Measurements from ENCODE around the gene TSPAN3.

The TSPAN3 gene

GRCh38 chr15:77048135-77048876, 22.6 kb downstream of the TSPAN3 start:
- TF ChIP-seq, protein P1, sequence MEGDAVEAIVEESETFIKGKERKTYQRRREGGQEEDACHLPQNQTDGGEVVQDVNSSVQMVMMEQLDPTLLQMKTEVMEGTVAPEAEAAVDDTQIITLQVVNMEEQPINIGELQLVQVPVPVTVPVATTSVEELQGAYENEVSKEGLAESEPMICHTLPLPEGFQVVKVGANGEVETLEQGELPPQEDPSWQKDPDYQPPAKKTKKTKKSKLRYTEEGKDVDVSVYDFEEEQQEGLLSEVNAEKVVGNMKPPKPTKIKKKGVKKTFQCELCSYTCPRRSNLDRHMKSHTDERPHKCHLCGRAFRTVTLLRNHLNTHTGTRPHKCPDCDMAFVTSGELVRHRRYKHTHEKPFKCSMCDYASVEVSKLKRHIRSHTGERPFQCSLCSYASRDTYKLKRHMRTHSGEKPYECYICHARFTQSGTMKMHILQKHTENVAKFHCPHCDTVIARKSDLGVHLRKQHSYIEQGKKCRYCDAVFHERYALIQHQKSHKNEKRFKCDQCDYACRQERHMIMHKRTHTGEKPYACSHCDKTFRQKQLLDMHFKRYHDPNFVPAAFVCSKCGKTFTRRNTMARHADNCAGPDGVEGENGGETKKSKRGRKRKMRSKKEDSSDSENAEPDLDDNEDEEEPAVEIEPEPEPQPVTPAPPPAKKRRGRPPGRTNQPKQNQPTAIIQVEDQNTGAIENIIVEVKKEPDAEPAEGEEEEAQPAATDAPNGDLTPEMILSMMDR (IDR thresholded peaks at IDR 0.05): no peak

- TF ChIP-seq, protein P1 (IDR thresholded peaks at IDR 0.05): no peak
Observed at GRCh38 chr15:77046704-77047412, 24.1 kb downstream of the TSPAN3 start.

DNA sequence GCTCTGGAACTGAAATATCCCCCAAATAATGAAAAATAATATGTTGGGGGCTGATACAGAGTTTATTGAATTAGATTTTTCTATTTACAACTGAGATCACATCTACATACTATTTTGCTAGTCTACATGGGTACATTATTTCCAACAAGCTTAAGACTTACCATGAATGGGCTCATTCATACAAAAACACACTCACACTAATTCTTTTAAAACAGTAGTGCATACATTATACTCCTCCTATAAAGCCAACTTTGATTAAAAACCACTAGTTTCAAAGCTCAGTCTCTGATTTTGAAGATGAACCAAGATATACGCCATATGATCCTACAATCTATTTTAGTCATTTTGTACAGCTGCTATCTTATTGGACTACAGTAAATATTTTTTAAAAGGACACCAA, 24.9 kb downstream of the TSPAN3 start:
- TF ChIP-seq, protein P1 (IDR thresholded peaks at IDR 0.05): no peak

DNA sequence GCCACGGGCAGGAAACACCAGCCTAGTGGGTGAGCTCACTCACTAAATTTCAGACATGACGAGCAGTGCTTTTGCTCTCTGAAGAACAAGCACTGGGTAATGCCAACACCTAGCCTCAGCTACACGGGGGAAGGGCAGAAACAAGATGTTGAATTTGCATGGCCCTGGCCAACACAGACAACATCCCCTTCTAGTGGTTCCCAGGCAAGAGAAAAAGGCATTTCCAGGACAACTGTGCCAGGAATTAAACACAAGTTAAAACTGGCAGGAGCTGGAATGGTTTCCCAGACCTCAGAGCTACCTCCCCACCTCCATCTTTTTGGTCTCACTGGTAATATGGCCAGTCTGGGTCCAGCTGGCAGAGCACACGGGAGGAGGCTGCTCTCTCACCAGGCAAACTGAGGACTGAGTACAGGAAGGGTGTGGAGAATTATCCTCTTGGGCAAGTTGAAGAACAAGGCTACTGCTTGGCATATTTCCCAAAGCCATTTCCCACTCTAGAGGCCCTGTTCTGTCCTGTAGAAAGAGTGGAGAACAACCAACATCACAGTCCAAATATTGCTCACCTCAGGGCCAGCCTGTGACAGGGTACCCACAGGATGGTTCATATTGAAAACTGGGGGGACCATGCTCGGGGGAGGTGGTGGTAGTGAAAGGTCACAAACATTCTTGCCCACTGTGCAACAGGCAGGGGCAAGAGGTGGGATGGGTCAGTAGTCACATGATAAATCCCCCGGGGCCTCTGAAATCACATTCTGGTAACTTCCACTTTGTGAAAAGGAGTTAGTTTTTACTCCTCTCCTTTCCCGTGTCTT, 26.5 kb downstream of the TSPAN3 start:
- TF ChIP-seq, protein P1 (IDR thresholded peaks at IDR 0.05): no peak

DNA sequence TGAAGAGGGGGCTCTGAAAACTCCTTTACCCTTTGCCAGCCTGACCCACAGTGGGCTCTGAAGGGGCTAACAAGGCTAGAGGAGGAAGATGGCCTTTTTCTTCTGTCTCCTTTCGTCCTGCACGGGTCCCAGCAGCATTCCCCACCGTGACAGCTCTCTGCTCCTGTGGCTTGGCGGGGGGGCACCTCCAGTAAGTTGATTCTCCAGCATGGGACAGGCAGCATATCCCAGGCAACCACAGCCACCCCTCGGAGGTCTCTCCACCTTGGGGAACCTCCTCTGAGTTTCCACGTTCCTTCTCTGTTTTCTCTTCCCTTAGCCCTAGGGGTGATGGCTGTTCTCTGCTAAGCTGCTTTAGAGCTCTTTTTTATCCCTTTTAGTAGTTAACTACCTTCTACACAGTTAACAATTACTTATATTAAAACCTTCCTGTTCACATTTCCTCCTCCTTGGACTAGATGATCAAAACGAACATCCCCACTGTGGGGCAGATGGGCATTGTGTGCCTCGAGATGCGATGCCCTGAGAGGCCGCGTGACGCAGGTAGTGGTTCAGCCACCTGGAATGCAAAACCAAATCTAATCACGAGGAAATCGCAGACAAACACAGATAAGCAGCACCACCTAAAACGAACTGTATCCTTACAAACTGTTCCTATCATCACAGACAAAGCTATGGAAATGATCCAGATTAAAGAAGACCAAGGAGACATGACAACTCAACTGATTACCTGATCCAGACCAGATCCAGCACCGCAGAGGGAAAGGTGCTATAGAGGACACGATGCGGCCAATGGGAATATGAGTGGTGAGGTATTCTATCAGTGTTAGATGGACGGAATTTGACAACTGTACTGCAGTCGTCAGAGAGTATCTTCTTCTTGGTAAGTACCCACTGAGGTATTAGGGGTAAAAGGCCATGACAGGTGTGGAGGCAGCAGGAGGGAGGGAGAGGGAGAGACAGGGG, 27.7 kb downstream of the TSPAN3 start:
- TF ChIP-seq, protein P1 (IDR thresholded peaks at IDR 0.05): no peak

DNA sequence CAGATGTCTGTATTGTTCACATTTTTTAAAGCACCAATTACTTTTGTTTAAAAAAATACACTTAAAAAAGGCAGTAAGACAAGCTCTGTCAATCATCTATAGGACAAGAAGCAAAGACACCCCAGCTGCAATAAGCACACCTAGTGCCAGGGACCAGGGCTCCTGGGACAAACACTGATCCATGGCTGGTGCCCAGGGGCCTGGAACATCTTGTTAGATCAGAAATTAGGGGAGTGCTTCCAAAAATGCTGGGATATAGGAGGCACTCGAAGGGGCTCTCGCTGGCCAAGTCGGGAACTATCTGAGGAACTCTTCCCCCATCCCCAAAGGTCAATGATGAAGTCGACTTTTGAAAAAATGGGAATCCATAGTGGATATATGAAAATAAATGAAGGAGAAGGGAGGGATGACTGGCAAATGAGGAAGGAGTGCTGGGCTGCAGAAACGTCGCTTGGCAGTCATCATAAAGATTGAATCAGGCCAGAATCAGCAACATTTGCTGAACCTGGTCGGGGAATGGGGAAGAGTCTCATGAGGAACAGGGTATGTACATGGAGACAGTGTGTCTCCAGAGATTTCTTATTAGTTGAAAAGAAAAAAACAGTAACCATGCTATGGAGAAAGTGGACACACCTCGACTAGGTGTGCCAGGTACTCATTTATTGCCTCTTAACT, 28.5 kb downstream of the TSPAN3 start:
- TF ChIP-seq, protein P1 (IDR thresholded peaks at IDR 0.05): no peak
